HepG2 (cell line): ENCODE measurements around the gene NRAS. TPM values are rescaled to one million over a fixed set of nuclear protein-coding genes. Genes with fewer than 3 reads are reported as not detected.

Source experiments
- ATF1 ChIP-seq: IDR thresholded peaks from 2 replicates; pipeline ENCODE4 v1.6.1; 2016; ENCODE audit warnings: mild to moderate bottlenecking, control low read depth
- BORCS8-MEF2B ChIP-seq: sonication (generic); formaldehyde crosslinking; IDR thresholded peaks from 2 replicates; pipeline ENCODE4 v1.8.0; 2022; ENCODE audit warnings: mild to moderate bottlenecking, missing genetic modification reagents
- CAMTA2 ChIP-seq: sonication (generic); formaldehyde crosslinking; IDR thresholded peaks from 2 replicates; pipeline ENCODE4 v1.4.0; 2020; ENCODE audit warnings: mild to moderate bottlenecking, missing genetic modification reagents, borderline replicate concordance
- ETV5 ChIP-seq: IDR thresholded peaks from 2 replicates; pipeline ENCODE4 v1.6.1; 2018; ENCODE audit warnings: missing biosample characterization, missing genetic modification reagents, inconsistent platforms, borderline replicate concordance
- ETV6 ChIP-seq: sonication (generic); formaldehyde crosslinking; conservative IDR thresholded peaks from 2 replicates; pipeline ENCODE4 v1.4.0; 2020; ENCODE audit warnings: missing genetic modification reagents
- FOXA3 ChIP-seq: IDR thresholded peaks from 2 replicates; pipeline ENCODE4 v1.6.1; 2016; ENCODE audit warnings: missing genetic modification reagents, missing compliant biosample characterization
- PCBP1 ChIP-seq: fragments of 200-400 bp; formaldehyde crosslinking; IDR thresholded peaks from 2 replicates; pipeline ENCODE4 v1.6.1; 2017; ENCODE audit warnings: mild to moderate bottlenecking, low read depth, low read length, borderline replicate concordance
- RXRB ChIP-seq: IDR thresholded peaks from 2 replicates; pipeline ENCODE4 v1.6.1; 2016; ENCODE audit warnings: borderline replicate concordance, missing genetic modification reagents, missing compliant biosample characterization
- SMAD3 ChIP-seq: sonication (generic); formaldehyde crosslinking; IDR thresholded peaks from 2 replicates; pipeline ENCODE4 v1.4.0; 2020; ENCODE audit warnings: missing genetic modification reagents
- SMAD9 ChIP-seq: sonication (generic); formaldehyde crosslinking; IDR thresholded peaks from 2 replicates; pipeline ENCODE4 v1.5.1; 2020; ENCODE audit warnings: mild to moderate bottlenecking, missing genetic modification reagents
- TEAD3 ChIP-seq: optimal IDR thresholded peaks from 2 replicates; pipeline ENCODE3; 2016; ENCODE audit warnings: borderline replicate concordance
- ZFP36L1 ChIP-seq: sonication (generic); formaldehyde crosslinking; IDR thresholded peaks from 2 replicates; pipeline ENCODE4 v1.8.0; 2022; ENCODE audit warnings: mild to moderate bottlenecking, missing genetic modification reagents, moderate library complexity
- ZNF543 ChIP-seq: sonication (generic); formaldehyde crosslinking; IDR thresholded peaks from 2 replicates; pipeline ENCODE4 v1.4.0; 2020; ENCODE audit warnings: mild to moderate bottlenecking, missing genetic modification reagents
- ZNF619 ChIP-seq: sonication (generic); formaldehyde crosslinking; IDR thresholded peaks from 2 replicates; pipeline ENCODE4 v1.4.0; 2020; ENCODE audit warnings: mild to moderate bottlenecking, missing genetic modification reagents
- ZNF644 ChIP-seq: IDR thresholded peaks from 2 replicates; pipeline ENCODE4 v1.6.1; 2016; ENCODE audit warnings: low read depth
- ZSCAN31 ChIP-seq: sonication (generic); formaldehyde crosslinking; IDR thresholded peaks from 2 replicates; pipeline ENCODE4 v1.5.0; 2020; ENCODE audit warnings: low read depth, mild to moderate bottlenecking, missing genetic modification reagents
- polyA plus RNA-seq, 8 experiments: library from polyadenylated mRNA; depleted of rRNA in 3 of 8; stranded (reverse) in 7 of 8; unstranded in 1 of 8; fragments of >200 nt; fragmentation: Illumina TruSeq in 4 of 8; extraction: Trizol in 4 of 8; gene quantifications; 2 replicates each; pipeline versions ENCODE4 v1.2.1 to v1.2.3, GENCODE V29; 2011 to 2016; ENCODE audit warnings: low read depth in 4 of 8, missing spikeins in 1 of 8, mixed read lengths in 1 of 8; ENCODE audit not compliant: insufficient read depth in 1 of 8
- total RNA-seq, 5 experiments: library from RNA; depleted of rRNA; stranded (reverse); fragments of >200 nt; fragmentation: Illumina TruSeq; extraction: Trizol; gene quantifications; 2 replicates each; pipeline ENCODE4 v1.2.3, GENCODE V29; 2016; ENCODE audit warnings: low read depth in 1 of 5
- TF ChIP-seq, protein P1 (sequence below): sonication (generic); formaldehyde crosslinking; IDR thresholded peaks from 2 replicates; pipeline ENCODE4 v1.5.0; 2020; ENCODE audit warnings: missing genetic modification reagents
- TF ChIP-seq, protein P2 (sequence below): sonication (generic); formaldehyde crosslinking; IDR thresholded peaks from 2 replicates; pipeline ENCODE4 v1.4.0; 2020; ENCODE audit warnings: mild to moderate bottlenecking, missing genetic modification reagents
- TF ChIP-seq, protein P3 (sequence below): sonication (generic); formaldehyde crosslinking; IDR thresholded peaks from 2 replicates; pipeline ENCODE4 v1.5.0; 2020; ENCODE audit warnings: missing genetic modification reagents, mild to moderate bottlenecking, borderline replicate concordance
- TF ChIP-seq, protein P4 (sequence below): sonication (generic); formaldehyde crosslinking; IDR thresholded peaks from 2 replicates; pipeline ENCODE4 v1.5.0; 2020; ENCODE audit warnings: mild to moderate bottlenecking, missing genetic modification reagents, borderline replicate concordance

Gene NRAS
- total and polyA plus RNA-seq, 2 of the 13 experiments (the other 11 are each of a cell fraction or from before 2014, with no cell fraction given): 38.6 to 58.8 TPM

DNA sequence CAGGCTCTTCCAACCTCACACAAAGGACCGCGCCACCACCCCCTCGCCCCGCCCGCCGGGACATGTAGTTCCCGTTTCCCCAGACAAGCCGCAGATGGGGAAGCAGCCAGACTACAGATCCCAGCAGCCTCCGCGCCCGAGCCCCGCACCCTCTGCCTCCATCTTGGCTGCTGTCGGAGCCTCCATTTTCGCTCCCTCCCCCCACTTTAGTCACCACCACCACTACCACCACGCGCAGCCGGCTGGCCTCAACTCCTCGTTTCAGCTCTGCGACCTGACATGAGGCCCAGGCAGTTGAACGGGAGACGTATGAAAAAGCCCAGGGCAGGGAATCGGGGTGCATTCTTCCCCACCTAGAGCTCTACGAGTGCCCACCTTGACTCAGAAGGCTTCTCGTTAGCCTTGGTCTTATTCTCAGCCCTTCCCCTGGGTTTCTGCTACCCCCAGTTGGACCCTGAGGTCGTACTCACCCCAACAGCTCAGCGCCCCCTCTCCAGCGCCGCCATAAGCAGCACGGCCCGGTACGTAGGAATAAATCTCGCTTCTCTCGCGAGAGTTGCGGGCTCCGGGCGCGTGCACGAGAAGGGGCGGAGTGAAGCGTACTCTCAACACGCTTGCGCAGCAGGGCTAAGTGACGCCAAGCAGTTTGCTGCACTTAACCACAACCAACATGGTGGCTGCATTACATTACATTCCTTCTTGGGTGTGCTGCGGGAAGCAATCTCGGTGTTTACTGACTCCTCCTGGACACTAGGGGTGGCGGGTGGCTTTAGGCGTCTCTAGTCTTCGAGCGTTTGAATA, 41.1 kb upstream of the NRAS start, which contains the start of gene CSDE1 (continued):
- TF ChIP-seq ZNF543 (CRISPR knock-in tag) (peak; percentile 89; the same call in 1 of the 2 replicates), FOXA3 (CRISPR knock-in tag) (peak; percentile 67), SMAD3 (CRISPR knock-in tag) (peak; percentile 26; the same call in 1 of the 2 replicates), ZNF644 (peak; percentile 91), PCBP1 (peak; percentile 82; the same call in 1 of the 2 replicates), ZNF619 (CRISPR knock-in tag) (peak; percentile 53; the same call in 1 of the 2 replicates), ETV5 (CRISPR knock-in tag) (no peak), RXRB (CRISPR knock-in tag) (peak; percentile 40; the same call in 1 of the 2 replicates), ZSCAN31 (CRISPR knock-in tag) (no peak), ETV6 (CRISPR knock-in tag) (no peak; the same call in 1 of the 2 replicates), BORCS8-MEF2B (CRISPR knock-in tag) (0 out of 2 replicates have a peak, but pooled peaks have one; percentile 76), ZFP36L1 (peak; percentile 65; the same call in 1 of the 2 replicates), ATF1 (CRISPR knock-in tag) (peak; percentile 82), TEAD3 (peak; percentile 92), SMAD9 (CRISPR knock-in tag) (peak; percentile 87; the same call in 1 of the 2 replicates), CAMTA2 (0 out of 2 replicates have a peak, but pooled peaks have one; percentile 72)
- TF ChIP-seq, protein P1, sequence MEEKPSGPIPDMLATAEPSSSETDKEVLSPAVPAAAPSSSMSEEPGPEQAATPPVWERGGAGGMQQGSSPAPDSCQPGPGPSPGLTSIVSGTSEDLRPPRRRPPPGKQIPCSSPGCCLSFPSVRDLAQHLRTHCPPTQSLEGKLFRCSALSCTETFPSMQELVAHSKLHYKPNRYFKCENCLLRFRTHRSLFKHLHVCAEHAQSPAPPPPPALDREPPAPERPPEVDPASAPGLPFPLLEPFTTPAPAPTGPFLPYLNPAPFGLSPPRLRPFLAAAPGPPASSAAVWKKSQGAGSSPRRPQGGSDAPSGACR (CRISPR knock-in tag): peak; percentile 80; the same call in 1 of the 2 replicates
- TF ChIP-seq, protein P2, sequence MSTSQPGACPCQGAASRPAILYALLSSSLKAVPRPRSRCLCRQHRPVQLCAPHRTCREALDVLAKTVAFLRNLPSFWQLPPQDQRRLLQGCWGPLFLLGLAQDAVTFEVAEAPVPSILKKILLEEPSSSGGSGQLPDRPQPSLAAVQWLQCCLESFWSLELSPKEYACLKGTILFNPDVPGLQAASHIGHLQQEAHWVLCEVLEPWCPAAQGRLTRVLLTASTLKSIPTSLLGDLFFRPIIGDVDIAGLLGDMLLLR (CRISPR knock-in tag): no peak
- TF ChIP-seq, protein P3, sequence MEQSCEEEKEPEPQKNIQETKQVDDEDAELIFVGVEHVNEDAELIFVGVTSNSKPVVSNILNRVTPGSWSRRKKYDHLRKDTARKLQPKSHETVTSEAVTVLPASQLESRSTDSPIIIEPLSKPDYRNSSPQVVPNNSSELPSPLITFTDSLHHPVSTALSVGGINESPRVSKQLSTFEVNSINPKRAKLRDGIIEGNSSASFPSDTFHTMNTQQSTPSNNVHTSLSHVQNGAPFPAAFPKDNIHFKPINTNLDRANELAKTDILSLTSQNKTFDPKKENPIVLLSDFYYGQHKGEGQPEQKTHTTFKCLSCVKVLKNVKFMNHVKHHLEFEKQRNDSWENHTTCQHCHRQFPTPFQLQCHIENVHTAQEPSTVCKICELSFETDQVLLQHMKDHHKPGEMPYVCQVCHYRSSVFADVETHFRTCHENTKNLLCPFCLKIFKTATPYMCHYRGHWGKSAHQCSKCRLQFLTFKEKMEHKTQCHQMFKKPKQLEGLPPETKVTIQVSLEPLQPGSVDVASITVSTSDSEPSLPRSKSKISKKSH (CRISPR knock-in tag): peak; percentile 85; the same call in 1 of the 2 replicates
- TF ChIP-seq, protein P4, sequence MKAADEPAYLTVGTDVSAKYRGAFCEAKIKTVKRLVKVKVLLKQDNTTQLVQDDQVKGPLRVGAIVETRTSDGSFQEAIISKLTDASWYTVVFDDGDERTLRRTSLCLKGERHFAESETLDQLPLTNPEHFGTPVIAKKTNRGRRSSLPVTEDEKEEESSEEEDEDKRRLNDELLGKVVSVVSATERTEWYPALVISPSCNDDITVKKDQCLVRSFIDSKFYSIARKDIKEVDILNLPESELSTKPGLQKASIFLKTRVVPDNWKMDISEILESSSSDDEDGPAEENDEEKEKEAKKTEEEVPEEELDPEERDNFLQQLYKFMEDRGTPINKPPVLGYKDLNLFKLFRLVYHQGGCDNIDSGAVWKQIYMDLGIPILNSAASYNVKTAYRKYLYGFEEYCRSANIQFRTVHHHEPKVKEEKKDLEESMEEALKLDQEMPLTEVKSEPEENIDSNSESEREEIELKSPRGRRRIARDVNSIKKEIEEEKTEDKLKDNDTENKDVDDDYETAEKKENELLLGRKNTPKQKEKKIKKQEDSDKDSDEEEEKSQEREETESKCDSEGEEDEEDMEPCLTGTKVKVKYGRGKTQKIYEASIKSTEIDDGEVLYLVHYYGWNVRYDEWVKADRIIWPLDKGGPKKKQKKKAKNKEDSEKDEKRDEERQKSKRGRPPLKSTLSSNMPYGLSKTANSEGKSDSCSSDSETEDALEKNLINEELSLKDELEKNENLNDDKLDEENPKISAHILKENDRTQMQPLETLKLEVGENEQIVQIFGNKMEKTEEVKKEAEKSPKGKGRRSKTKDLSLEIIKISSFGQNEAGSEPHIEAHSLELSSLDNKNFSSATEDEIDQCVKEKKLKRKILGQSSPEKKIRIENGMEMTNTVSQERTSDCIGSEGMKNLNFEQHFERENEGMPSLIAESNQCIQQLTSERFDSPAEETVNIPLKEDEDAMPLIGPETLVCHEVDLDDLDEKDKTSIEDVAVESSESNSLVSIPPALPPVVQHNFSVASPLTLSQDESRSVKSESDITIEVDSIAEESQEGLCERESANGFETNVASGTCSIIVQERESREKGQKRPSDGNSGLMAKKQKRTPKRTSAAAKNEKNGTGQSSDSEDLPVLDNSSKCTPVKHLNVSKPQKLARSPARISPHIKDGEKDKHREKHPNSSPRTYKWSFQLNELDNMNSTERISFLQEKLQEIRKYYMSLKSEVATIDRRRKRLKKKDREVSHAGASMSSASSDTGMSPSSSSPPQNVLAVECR (CRISPR knock-in tag): peak; percentile 91
